ENCODE results near the gene TMEM156.

- TF ChIP-seq CTCF (IDR thresholded peaks at IDR 0.05) (no peak), POLR2A (IDR thresholded peaks at IDR 0.05) (no peak)
These were observed 2.2 kb downstream of the TMEM156 start for GRCh38 chr4:39029752-39030694.
